GM23338 (cell line): ENCODE measurements around the gene PTCHD4.

Source experiments
- EZH2 ChIP-seq: fragments of 200-600 bp; sonication (generic); IDR thresholded peaks from one replicate; pipeline ENCODE4 v1.8.0; 2017; ENCODE audit warnings: antibody characterized with exemption, mild to moderate bottlenecking, low read depth; ENCODE audit not compliant: unreplicated experiment
- EZH2phosphoT487 ChIP-seq: fragments of 200-600 bp; sonication (generic); IDR thresholded peaks from one replicate; pipeline ENCODE4 v1.8.1; 2018; ENCODE audit warnings: antibody characterized with exemption; ENCODE audit not compliant: unreplicated experiment
- JUNB ChIP-seq: IDR thresholded peaks from one replicate; pipeline ENCODE4 v1.6.1; 2016; ENCODE audit warnings: antibody characterized with exemption; ENCODE audit not compliant: unreplicated experiment
- POLR2AphosphoS5 ChIP-seq: IDR thresholded peaks from 2 replicates; pipeline ENCODE4 v1.6.1; 2016; ENCODE audit warnings: antibody characterized with exemption, low read depth
- STAT1 ChIP-seq: IDR thresholded peaks from one replicate; pipeline ENCODE4 v1.6.1; 2016; ENCODE audit warnings: antibody characterized with exemption; ENCODE audit not compliant: unreplicated experiment
- TF ChIP-seq, protein P1 (sequence below), 2 experiments: fragments of 200-600 bp in 1 of 2; sonication (generic) in 1 of 2; conservative IDR thresholded peaks; 2 replicates each; pipeline versions ENCODE4 v1.5.1 to v1.6.1; 2016 to 2017; ENCODE audit warnings: antibody characterized with exemption in 2 of 2, low read depth in 2 of 2, mild to moderate bottlenecking in 2 of 2, moderate library complexity in 1 of 2
- TF ChIP-seq, protein P2 (sequence below): IDR thresholded peaks from one replicate; pipeline ENCODE4 v1.6.1; 2018; ENCODE audit warnings: antibody characterized with exemption; ENCODE audit not compliant: unreplicated experiment

DNA sequence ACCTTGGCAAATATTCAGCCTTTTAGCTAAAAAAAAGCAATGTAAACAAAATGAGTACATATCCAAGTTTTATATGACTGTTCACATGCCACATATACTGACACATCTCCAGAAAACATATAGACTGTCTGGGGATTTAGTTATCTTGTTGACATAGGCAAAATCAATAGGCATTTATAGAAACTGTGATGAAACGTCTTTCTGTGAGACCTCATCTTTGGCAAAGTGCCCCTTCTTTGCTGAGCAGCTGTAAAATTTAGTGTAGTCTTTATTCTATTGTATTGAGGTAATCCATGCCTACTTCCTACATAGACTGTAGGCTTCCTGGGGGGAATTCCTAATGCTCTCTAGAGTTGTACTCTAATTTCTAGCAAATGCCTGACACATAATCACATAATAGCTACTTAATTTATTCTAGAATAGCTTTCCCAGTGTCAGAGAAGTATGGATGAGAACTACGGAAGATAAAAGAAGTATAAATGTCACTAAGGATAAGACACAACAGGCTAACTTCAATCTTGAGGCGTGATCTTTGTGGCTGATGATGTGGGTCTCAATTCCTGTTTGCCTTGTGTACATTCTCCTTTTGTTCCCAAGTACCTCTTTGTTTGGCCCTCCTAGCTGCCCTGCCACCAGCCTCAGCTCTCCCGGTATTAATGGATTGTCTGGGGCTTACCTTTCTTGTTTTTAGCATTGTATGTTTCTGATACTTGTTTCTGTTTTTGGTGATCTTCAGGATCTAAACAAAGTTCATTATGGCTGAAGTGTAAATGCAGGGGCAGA is 30.6 kb downstream of the PTCHD4 start:
- TF ChIP-seq EZH2 (no peak), JUNB (no peak), POLR2AphosphoS5 (no peak), STAT1 (no peak), EZH2phosphoT487 (no peak)
- TF ChIP-seq, protein P1, sequence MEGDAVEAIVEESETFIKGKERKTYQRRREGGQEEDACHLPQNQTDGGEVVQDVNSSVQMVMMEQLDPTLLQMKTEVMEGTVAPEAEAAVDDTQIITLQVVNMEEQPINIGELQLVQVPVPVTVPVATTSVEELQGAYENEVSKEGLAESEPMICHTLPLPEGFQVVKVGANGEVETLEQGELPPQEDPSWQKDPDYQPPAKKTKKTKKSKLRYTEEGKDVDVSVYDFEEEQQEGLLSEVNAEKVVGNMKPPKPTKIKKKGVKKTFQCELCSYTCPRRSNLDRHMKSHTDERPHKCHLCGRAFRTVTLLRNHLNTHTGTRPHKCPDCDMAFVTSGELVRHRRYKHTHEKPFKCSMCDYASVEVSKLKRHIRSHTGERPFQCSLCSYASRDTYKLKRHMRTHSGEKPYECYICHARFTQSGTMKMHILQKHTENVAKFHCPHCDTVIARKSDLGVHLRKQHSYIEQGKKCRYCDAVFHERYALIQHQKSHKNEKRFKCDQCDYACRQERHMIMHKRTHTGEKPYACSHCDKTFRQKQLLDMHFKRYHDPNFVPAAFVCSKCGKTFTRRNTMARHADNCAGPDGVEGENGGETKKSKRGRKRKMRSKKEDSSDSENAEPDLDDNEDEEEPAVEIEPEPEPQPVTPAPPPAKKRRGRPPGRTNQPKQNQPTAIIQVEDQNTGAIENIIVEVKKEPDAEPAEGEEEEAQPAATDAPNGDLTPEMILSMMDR (conservative IDR thresholded peaks at IDR 0.05; ENCODE audit: low read depth in 2 of 2), result no peak
- TF ChIP-seq, protein P2, sequence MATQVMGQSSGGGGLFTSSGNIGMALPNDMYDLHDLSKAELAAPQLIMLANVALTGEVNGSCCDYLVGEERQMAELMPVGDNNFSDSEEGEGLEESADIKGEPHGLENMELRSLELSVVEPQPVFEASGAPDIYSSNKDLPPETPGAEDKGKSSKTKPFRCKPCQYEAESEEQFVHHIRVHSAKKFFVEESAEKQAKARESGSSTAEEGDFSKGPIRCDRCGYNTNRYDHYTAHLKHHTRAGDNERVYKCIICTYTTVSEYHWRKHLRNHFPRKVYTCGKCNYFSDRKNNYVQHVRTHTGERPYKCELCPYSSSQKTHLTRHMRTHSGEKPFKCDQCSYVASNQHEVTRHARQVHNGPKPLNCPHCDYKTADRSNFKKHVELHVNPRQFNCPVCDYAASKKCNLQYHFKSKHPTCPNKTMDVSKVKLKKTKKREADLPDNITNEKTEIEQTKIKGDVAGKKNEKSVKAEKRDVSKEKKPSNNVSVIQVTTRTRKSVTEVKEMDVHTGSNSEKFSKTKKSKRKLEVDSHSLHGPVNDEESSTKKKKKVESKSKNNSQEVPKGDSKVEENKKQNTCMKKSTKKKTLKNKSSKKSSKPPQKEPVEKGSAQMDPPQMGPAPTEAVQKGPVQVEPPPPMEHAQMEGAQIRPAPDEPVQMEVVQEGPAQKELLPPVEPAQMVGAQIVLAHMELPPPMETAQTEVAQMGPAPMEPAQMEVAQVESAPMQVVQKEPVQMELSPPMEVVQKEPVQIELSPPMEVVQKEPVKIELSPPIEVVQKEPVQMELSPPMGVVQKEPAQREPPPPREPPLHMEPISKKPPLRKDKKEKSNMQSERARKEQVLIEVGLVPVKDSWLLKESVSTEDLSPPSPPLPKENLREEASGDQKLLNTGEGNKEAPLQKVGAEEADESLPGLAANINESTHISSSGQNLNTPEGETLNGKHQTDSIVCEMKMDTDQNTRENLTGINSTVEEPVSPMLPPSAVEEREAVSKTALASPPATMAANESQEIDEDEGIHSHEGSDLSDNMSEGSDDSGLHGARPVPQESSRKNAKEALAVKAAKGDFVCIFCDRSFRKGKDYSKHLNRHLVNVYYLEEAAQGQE, result no peak
